Measurements from ENCODE around the gene DDX39A. TPM values are rescaled to one million over a fixed set of nuclear protein-coding genes. Genes with fewer than 3 reads are reported as not detected.

DDX39A gene
- polyA plus RNA-seq, 1 experiment = 64.0 TPM

DNA sequence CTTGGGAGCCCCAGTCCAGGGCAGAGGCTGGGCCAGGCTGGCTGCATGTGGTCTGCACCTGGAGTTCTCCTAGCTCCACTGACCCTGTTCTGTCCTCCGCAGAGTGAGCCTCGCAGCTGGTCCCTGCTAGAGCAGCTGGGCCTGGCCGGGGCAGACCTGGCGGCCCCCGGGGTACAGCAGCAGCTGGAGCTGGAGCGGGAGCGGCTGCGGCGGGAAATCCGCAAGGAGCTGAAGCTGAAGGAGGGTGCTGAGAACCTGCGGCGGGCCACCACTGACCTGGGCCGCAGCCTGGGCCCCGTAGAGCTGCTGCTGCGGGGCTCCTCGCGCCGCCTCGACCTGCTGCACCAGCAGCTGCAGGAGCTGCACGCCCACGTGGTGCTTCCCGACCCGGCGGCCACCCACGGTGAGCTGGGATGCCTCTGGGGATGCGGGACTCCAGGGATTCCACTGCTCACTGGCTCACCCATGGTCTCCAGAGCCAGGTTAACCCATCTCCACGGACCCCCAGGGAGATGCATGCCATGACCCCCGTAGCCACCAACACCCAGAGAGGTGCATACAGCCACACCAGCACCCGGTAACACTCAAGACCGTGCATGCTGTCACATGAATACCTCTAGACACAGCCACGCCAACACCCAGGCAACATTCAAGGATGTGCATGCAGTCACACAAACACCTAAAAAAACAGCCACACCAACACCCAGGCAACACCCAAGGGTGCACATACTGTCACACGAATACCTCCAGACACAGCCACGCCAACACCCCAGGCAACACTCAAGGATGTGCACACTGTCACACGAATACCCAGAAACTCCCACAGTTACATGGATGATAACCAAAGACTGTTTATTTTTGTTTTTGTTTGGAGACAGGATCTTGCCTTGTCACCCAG, 22.1 kb upstream of the DDX39A start:
- H3K36me3 ChIP-seq (ENCODE audit: control insufficient read depth, insufficient read depth, low read length) = peaks cover 23% of the 10 kb centered on the region
- POLR2A ChIA-PET = no interaction called here
- TF ChIP-seq, protein P1, sequence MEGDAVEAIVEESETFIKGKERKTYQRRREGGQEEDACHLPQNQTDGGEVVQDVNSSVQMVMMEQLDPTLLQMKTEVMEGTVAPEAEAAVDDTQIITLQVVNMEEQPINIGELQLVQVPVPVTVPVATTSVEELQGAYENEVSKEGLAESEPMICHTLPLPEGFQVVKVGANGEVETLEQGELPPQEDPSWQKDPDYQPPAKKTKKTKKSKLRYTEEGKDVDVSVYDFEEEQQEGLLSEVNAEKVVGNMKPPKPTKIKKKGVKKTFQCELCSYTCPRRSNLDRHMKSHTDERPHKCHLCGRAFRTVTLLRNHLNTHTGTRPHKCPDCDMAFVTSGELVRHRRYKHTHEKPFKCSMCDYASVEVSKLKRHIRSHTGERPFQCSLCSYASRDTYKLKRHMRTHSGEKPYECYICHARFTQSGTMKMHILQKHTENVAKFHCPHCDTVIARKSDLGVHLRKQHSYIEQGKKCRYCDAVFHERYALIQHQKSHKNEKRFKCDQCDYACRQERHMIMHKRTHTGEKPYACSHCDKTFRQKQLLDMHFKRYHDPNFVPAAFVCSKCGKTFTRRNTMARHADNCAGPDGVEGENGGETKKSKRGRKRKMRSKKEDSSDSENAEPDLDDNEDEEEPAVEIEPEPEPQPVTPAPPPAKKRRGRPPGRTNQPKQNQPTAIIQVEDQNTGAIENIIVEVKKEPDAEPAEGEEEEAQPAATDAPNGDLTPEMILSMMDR (IDR thresholded peaks at IDR 0.05; ENCODE audit: insufficient read depth, low read depth, low read length) = no peak
- DNase-seq (ENCODE audit: low read depth) = no peak
- CTCF ChIA-PET = no interaction called here
- H3K27me3 ChIP-seq (ENCODE audit: control insufficient read depth, insufficient read depth, low read length) = no peaks in the 10 kb centered on the region
- no peak overlapping the region for H3K4me3 ChIP-seq (ENCODE audit: low read depth, low read length)

- TF ChIP-seq, protein P1 (IDR thresholded peaks at IDR 0.05; ENCODE audit: insufficient read depth, low read depth, low read length) = no peak
- ChIA-PET POLR2A (no interaction called here), CTCF (no interaction called here)
- DNase-seq (ENCODE audit: low read depth) = no peak
- no peak overlapping the region for H3K4me3 ChIP-seq (ENCODE audit: low read depth, low read length)
- no peaks in the 10 kb centered on the region for H3K27me3 ChIP-seq (ENCODE audit: control insufficient read depth, insufficient read depth, low read length)
- peaks cover 20% of the 10 kb centered on the region for H3K36me3 ChIP-seq (ENCODE audit: control insufficient read depth, insufficient read depth, low read length)
Measured at GRCh38 chr19:14440049-14440448, 20.9 kb upstream of the DDX39A start.

DNA sequence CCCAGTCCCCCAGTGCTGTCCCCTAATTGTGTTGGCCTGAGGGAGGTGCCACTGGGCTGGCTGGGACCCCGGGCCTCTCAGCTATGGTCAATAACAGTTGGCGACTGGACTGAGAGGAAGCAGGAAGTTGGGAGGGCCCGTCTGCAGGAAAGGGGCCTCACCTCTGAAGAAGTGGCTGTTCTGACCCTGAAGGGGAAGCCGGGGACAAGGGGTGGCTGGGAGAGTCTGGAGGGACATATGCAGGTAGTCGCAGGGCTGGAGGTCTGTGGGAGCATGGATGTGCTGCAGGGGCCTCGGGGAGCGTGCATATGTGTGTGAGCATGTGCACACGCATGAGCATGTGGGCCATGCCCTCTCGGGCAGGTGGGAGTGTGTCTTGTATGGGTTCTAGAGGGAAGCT, 19.9 kb upstream of the DDX39A start:
- Histone ChIP-seq H3K36me3 (ENCODE audit: control insufficient read depth, insufficient read depth, low read length) (peaks cover 13% of the 10 kb centered on the region), H3K4me3 (ENCODE audit: low read depth, low read length) (no peak overlapping the region), H3K27me3 (ENCODE audit: control insufficient read depth, insufficient read depth, low read length) (no peaks in the 10 kb centered on the region)
- DNase-seq (ENCODE audit: low read depth) = no peak
- POLR2A ChIA-PET = no interaction called here
- CTCF ChIA-PET = no interaction called here
- TF ChIP-seq, protein P1 (IDR thresholded peaks at IDR 0.05; ENCODE audit: insufficient read depth, low read depth, low read length) = no peak

GRCh38 chr19:14437578-14438140, 18.5 kb upstream of the DDX39A start:
- peaks cover 1% of the 10 kb centered on the region for H3K36me3 ChIP-seq (ENCODE audit: control insufficient read depth, insufficient read depth, low read length)
- no peaks in the 10 kb centered on the region for H3K27me3 ChIP-seq (ENCODE audit: control insufficient read depth, insufficient read depth, low read length)
- no peak for DNase-seq (ENCODE audit: low read depth)
- no peak overlapping the region for H3K4me3 ChIP-seq (ENCODE audit: low read depth, low read length)
- ChIA-PET CTCF (interaction anchor here (0.6 kb wide), 1 partner anchor 43 kb away, joined by 4 read pairs; no protein-coding TSS in a partner anchor), POLR2A (no interaction called here)
- TF ChIP-seq, protein P1 (IDR thresholded peaks at IDR 0.05; ENCODE audit: insufficient read depth, low read depth, low read length) = no peak

GRCh38 chr19:14435320-14436050, 16.3 kb upstream of the DDX39A start:
- Histone ChIP-seq H3K27me3 (ENCODE audit: control insufficient read depth, insufficient read depth, low read length) (no peaks in the 10 kb centered on the region), H3K36me3 (ENCODE audit: control insufficient read depth, insufficient read depth, low read length) (no peaks in the 10 kb centered on the region; the same call in none of the 2 replicates), H3K4me3 (ENCODE audit: low read depth, low read length) (no peak overlapping the region)
- CTCF ChIA-PET = interaction anchor here (0.7 kb wide), 1 partner anchor 299 kb away, joined by 3 read pairs; the partner anchor contains the start of gene ASF1B
- POLR2A ChIA-PET = no interaction called here
- TF ChIP-seq, protein P1 (IDR thresholded peaks at IDR 0.05; ENCODE audit: insufficient read depth, low read depth, low read length) = no peak
- DNase-seq (ENCODE audit: low read depth) = no peak

Measured in BJ (cell line).